ENCODE data around the gene RNF207.

- TF ChIP-seq CTCF (IDR thresholded peaks at IDR 0.05; ENCODE audit: low read depth, low read length): no peak
- TF ChIP-seq EZH2phosphoT487 (IDR thresholded peaks at IDR 0.05; ENCODE audit: low read depth): no peak
These were observed 39.1 kb upstream of the RNF207 start for GRCh38 chr1:6166655-6167390.

Measured in OCI-LY3 (cell line).